ENCODE data around the gene LCN6.

The LCN6 gene

GRCh38 chr9:136725612-136726011 is 22.7 kb downstream of the LCN6 start:
- H3K4me3 ChIP-seq (ENCODE audit: low read length) = peak overlapping the region; percentile 96
- H3K4me2 ChIP-seq (ENCODE audit: low read length) = peak overlapping the region; percentile 99
- peaks cover 33% of the 10 kb centered on the region for H3K4me1 ChIP-seq (ENCODE audit: control insufficient read depth, insufficient read depth, low read length)
- H3K27me3 ChIP-seq (ENCODE audit: control insufficient read depth, insufficient read depth, low read length) = no peaks in the 10 kb centered on the region
- no peaks in the 10 kb centered on the region for H3K9me3 ChIP-seq (replicated peaks; ENCODE audit: low read length)
- H3K9ac ChIP-seq (ENCODE audit: low read depth, low read length) = peak overlapping the region; percentile 41
- H3K36me3 ChIP-seq (ENCODE audit: insufficient read depth, low read length) = peaks cover 44% of the 10 kb centered on the region

DNA sequence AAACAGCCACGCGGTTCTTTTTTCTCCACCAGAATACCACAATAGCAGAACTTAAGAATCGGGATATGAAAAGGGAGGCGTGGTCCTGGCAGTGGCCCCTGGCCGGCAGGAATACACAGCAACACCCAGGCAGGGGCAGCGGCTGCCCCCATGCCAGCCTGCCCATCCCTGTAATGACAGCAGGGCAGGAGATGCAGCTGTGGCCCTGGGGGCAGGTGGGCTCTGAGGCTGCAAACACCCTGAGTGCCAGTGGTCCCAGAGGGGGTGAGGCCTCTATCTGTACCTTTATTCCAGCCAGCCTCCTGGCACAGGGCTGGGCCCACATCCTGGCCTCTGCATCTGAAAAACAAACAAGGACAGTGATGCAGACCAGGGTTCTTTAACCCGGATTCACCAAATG is 23.6 kb downstream of the LCN6 start:
- Histone ChIP-seq H3K9ac (ENCODE audit: low read depth, low read length) (no peak overlapping the region), H3K9me3 (replicated peaks; ENCODE audit: low read length) (no peaks in the 10 kb centered on the region), H3K4me2 (ENCODE audit: low read length) (no peak overlapping the region), H3K27me3 (ENCODE audit: control insufficient read depth, insufficient read depth, low read length) (no peaks in the 10 kb centered on the region), H3K36me3 (ENCODE audit: insufficient read depth, low read length) (peaks cover 44% of the 10 kb centered on the region), H3K4me1 (ENCODE audit: control insufficient read depth, insufficient read depth, low read length) (peaks cover 33% of the 10 kb centered on the region), H3K4me3 (ENCODE audit: low read length) (no peak overlapping the region)

DNA sequence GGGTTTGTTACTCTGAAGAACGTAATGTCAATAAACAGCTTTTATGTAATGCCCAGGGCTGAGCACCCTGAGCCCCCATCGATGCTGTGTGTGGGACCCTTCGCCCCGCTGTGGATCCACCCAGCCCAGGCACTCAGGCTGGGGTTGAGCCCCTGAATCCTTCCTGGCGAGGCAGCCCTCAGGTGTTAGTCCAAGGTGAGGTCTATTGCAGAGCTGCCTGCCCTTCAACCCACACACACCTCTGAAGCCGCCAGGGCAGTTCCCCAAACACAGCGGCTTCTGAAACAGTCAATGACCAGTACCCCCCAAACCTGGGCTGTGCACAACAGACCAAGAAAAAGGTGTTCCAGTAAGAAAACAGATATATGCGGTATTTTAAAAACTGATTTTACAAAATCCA is 24.3 kb downstream of the LCN6 start:
- Histone ChIP-seq H3K36me3 (ENCODE audit: insufficient read depth, low read length) (peaks cover 44% of the 10 kb centered on the region), H3K4me2 (ENCODE audit: low read length) (no peak overlapping the region), H3K4me3 (ENCODE audit: low read length) (no peak overlapping the region), H3K9ac (ENCODE audit: low read depth, low read length) (no peak overlapping the region), H3K4me1 (ENCODE audit: control insufficient read depth, insufficient read depth, low read length) (peaks cover 28% of the 10 kb centered on the region), H3K27me3 (ENCODE audit: control insufficient read depth, insufficient read depth, low read length) (no peaks in the 10 kb centered on the region), H3K9me3 (replicated peaks; ENCODE audit: low read length) (no peaks in the 10 kb centered on the region)

GRCh38 chr9:136723362-136723976 is 24.9 kb downstream of the LCN6 start:
- peaks cover 25% of the 10 kb centered on the region for H3K4me1 ChIP-seq (ENCODE audit: control insufficient read depth, insufficient read depth, low read length)
- H3K4me3 ChIP-seq (ENCODE audit: low read length) = no peak overlapping the region
- no peak overlapping the region for H3K4me2 ChIP-seq (ENCODE audit: low read length)
- H3K36me3 ChIP-seq (ENCODE audit: insufficient read depth, low read length) = peaks cover 44% of the 10 kb centered on the region
- H3K9ac ChIP-seq (ENCODE audit: low read depth, low read length) = no peak overlapping the region
- no peaks in the 10 kb centered on the region for H3K9me3 ChIP-seq (replicated peaks; ENCODE audit: low read length)
- H3K27me3 ChIP-seq (ENCODE audit: control insufficient read depth, insufficient read depth, low read length) = no peaks in the 10 kb centered on the region

DNA sequence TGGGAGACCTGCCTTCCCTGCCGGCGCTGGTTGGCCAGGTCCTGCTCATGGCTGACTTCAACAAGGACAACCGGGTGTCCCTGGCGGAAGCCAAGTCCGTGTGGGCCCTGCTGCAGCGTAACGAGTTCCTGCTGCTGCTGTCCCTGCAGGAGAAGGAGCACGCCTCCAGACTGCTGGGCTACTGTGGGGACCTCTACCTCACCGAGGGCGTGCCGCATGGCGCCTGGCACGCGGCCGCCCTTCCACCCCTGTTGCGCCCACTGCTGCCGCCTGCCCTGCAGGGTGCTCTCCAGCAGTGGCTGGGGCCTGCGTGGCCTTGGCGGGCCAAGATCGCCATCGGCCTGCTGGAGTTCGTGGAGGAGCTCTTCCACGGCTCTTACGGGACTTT is 25.4 kb downstream of the LCN6 start:
- Histone ChIP-seq H3K36me3 (ENCODE audit: insufficient read depth, low read length) (peaks cover 44% of the 10 kb centered on the region), H3K4me3 (ENCODE audit: low read length) (no peak overlapping the region)

GRCh38 chr9:136722093-136722968 is 26.0 kb downstream of the LCN6 start:
- Histone ChIP-seq H3K4me3 (ENCODE audit: low read length) (no peak overlapping the region), H3K9ac (ENCODE audit: low read depth, low read length) (no peak overlapping the region), H3K4me1 (ENCODE audit: control insufficient read depth, insufficient read depth, low read length) (peaks cover 25% of the 10 kb centered on the region), H3K4me2 (ENCODE audit: low read length) (no peak overlapping the region), H3K36me3 (ENCODE audit: insufficient read depth, low read length) (peaks cover 44% of the 10 kb centered on the region), H3K27me3 (ENCODE audit: control insufficient read depth, insufficient read depth, low read length) (no peaks in the 10 kb centered on the region), H3K9me3 (replicated peaks; ENCODE audit: low read length) (no peaks in the 10 kb centered on the region)

More for the DNA sequence above, 25.4 kb downstream of the LCN6 start:
- H3K9ac ChIP-seq (ENCODE audit: low read depth, low read length) = no peak overlapping the region
- no peaks in the 10 kb centered on the region for H3K27me3 ChIP-seq (ENCODE audit: control insufficient read depth, insufficient read depth, low read length)
- peaks cover 25% of the 10 kb centered on the region for H3K4me1 ChIP-seq (ENCODE audit: control insufficient read depth, insufficient read depth, low read length)
- no peaks in the 10 kb centered on the region for H3K9me3 ChIP-seq (replicated peaks; ENCODE audit: low read length)
- H3K4me2 ChIP-seq (ENCODE audit: low read length) = no peak overlapping the region

DNA sequence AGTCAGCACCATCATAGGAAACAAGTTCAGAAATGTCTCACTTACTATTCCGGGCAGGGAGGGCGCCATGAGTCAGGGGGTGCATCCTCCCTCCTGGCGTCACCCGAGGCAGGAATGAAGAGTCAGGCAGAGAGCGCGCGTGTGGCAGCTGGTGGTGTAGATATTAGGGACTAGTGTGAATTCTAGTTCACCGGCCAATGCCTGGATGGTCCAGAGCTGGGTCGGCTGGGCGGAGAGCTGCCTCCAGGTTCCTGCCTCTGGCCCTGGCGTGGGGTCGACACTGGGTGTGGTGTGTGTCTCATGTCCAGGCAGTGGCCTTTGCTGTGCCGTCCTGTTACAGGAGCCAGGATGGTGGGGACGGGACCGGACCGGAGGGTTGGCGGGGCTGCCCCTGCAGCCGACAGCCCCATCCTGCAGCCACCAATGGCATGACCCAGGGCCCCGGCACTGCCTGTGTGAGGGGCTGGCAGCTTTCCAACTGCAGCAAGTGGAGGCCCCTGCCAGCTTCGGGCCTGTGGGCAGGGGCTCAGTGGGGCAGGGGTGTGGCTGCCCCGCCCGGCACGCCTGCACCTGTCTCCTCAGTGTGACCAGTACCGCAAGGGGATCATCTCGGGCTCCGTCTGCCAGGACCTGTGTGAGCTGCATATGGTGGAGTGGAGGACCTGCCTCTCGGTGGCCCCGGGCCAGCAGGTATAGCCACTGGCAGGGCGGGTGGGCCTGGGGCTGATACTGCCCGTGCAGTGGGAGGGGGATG is 26.8 kb downstream of the LCN6 start:
- Histone ChIP-seq H3K4me1 (ENCODE audit: control insufficient read depth, insufficient read depth, low read length) (peaks cover 21% of the 10 kb centered on the region), H3K27me3 (ENCODE audit: control insufficient read depth, insufficient read depth, low read length) (no peaks in the 10 kb centered on the region), H3K9ac (ENCODE audit: low read depth, low read length) (no peak overlapping the region)

DNA sequence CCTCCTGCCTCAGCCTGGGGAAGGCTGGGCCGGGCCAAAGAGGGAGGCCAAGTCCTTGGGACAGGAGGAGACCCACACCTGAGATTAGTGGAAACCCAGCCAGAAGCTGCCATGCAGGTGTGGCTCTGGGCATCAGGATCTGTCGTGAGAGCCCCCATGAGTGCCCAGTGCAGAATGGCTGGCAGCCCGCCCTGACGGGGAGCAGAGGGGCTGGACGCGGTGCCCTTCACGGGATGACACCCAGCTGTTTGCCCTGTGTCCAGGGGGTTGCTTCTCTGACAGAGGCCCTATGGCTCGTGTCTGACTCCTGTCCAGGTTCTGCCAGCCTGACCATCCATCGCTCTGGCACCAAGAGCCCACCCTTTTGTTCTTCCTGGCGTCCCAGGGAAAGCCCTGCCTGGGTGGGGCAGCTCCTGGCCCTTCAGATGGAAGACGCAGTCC is 27.4 kb downstream of the LCN6 start:
- peaks cover 1% of the 10 kb centered on the region for H3K27me3 ChIP-seq (ENCODE audit: control insufficient read depth, insufficient read depth, low read length)
- H3K9ac ChIP-seq (ENCODE audit: low read depth, low read length) = no peak overlapping the region
- H3K4me2 ChIP-seq (ENCODE audit: low read length) = no peak overlapping the region
- no peak overlapping the region for H3K4me3 ChIP-seq (ENCODE audit: low read length)
- no peaks in the 10 kb centered on the region for H3K9me3 ChIP-seq (replicated peaks; ENCODE audit: low read length)
- peaks cover 15% of the 10 kb centered on the region for H3K4me1 ChIP-seq (ENCODE audit: control insufficient read depth, insufficient read depth, low read length)
- H3K36me3 ChIP-seq (ENCODE audit: insufficient read depth, low read length) = peaks cover 33% of the 10 kb centered on the region

More for the DNA sequence above, 26.8 kb downstream of the LCN6 start:
- no peak overlapping the region for H3K4me3 ChIP-seq (ENCODE audit: low read length)
- no peaks in the 10 kb centered on the region for H3K9me3 ChIP-seq (replicated peaks; ENCODE audit: low read length)
- H3K4me2 ChIP-seq (ENCODE audit: low read length) = no peak overlapping the region
- peaks cover 39% of the 10 kb centered on the region for H3K36me3 ChIP-seq (ENCODE audit: insufficient read depth, low read length)

DNA sequence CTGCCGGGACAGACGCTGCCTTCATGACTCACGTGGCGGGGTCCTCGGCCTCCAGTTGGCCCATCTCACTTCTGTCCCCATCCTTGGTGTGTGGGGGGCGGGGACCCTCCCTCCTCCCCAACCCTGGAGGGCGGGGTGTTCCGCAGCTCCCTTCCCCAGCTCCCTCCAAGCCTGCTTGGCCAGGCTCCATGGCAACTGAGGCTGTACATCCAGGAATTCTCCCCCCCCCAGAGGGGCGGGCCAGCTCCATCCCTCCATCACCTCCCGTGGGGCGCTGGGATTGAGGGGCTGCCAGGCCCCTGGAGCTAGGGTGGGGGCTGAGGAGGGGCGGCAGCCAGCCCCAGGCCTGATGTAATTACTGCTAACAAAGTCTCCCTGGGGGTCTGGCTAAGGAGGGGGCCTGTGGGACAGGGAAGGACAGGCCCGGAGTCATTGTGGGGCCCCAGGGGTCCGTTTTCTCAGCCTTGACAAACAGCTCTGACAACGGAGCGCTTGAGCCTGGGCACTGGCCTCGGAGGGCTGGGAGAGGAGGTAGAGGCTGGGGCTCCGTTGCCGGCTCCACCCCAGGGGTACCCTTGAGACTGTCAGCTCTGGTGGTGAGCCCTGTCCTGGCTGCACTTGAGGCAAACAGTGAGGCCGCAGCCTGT is 28.0 kb downstream of the LCN6 start:
- Histone ChIP-seq H3K9ac (ENCODE audit: low read depth, low read length) (no peak overlapping the region), H3K4me1 (ENCODE audit: control insufficient read depth, insufficient read depth, low read length) (peaks cover 9% of the 10 kb centered on the region), H3K4me3 (ENCODE audit: low read length) (no peak overlapping the region)

DNA sequence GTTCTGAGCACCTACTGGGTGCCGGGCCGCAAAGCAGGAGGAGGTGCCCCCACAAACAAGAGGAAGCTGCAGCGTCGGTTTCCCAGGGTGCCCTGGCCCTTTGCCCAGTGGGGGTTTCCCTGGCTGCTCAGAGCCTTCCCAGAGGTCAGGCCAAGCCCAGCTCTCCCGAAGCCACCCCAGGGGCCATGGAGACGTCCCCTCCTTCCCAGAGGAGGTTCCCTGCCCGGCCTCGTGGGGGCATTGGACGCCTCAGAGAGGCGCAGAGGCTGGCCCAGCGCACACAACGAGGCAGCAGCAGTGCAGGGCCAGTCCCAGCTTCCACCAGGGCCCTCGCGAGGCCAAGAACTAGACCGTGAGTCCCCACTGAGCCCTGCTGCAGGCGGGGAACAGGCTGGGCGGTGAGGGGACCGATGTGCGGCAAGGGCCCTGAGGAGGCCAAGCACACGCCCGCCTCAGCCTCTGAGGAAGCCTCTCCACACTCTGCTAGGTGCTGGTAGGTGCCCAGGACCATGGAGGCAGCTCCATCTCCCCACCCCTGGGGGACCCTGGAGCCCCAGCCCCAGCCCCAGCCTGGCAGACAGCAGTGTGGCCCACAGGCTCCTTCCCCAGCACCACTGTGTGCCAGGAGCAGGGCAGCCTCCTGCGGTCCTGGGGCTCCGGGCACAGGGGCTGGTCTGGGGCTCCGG is 29.0 kb downstream of the LCN6 start:
- Histone ChIP-seq H3K9ac (ENCODE audit: low read depth, low read length) (no peak overlapping the region), H3K4me1 (ENCODE audit: control insufficient read depth, insufficient read depth, low read length) (peaks cover 9% of the 10 kb centered on the region), H3K9me3 (replicated peaks; ENCODE audit: low read length) (no peaks in the 10 kb centered on the region), H3K36me3 (ENCODE audit: insufficient read depth, low read length) (peaks cover 20% of the 10 kb centered on the region), H3K4me3 (ENCODE audit: low read length) (no peak overlapping the region), H3K27me3 (ENCODE audit: control insufficient read depth, insufficient read depth, low read length) (peaks cover 10% of the 10 kb centered on the region), H3K4me2 (ENCODE audit: low read length) (no peak overlapping the region)

More for the DNA sequence above, 28.0 kb downstream of the LCN6 start:
- peaks cover 5% of the 10 kb centered on the region for H3K27me3 ChIP-seq (ENCODE audit: control insufficient read depth, insufficient read depth, low read length)
- H3K4me2 ChIP-seq (ENCODE audit: low read length) = no peak overlapping the region
- peaks cover 28% of the 10 kb centered on the region for H3K36me3 ChIP-seq (ENCODE audit: insufficient read depth, low read length)
- H3K9me3 ChIP-seq (replicated peaks; ENCODE audit: low read length) = no peaks in the 10 kb centered on the region
